HuH-7 (cell line): ENCODE measurements around the gene KAZN.

ENCODE experiments used
- DNase-seq: peaks from one replicate; pipeline ENCODE4 v3.0.0; 2011; ENCODE audit warnings: low spot score

KAZN gene

GRCh38 chr1:15008783-15009729, 410.6 kb downstream of the KAZN start:
- no peak for DNase-seq

DNA sequence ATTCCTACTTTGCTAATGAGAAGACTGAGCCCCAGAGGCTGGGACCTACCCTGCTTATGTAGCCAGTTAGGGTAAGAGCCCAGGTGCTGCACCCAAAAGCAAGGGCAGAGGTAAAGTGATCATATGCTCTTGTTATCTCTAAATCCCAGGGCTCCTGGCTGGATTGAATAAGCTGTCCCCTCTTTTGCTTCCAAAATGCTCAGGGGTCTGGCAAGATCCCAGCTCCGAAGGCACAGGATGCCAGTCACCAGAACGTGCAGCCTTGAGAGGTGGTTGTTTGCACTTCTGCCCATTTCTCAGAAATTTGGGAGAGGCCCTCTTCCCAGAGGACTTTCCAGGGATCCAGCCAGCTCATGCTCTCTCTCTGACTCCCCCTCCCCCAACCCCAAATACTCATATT, 412.7 kb downstream of the KAZN start:
- no peak for DNase-seq

DNA sequence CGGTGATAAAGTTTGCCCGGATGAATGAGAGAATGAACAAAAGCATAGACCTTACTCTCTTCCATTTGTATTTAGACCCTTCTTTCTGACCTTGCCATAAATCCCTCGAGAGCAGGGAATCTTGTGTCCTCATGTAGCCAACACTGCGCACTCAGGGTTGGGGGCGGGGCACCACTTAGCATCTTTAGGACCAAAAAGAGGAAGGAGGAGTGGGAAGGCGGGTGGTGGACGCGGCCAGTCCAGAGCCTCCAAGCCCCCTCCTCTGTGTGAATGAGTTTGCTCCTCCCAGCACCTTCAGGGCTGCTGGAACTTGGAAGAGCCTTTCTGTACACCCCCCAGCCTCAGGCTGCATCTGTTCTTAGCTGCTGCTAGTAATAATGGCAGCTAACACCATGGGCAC, 413.2 kb downstream of the KAZN start:
- DNase-seq, result no peak

- DNase-seq, result no peak
Observed at GRCh38 chr1:15012822-15013221, 414.3 kb downstream of the KAZN start.

GRCh38 chr1:15013767-15014166, 415.3 kb downstream of the KAZN start:
- no peak for DNase-seq

DNA sequence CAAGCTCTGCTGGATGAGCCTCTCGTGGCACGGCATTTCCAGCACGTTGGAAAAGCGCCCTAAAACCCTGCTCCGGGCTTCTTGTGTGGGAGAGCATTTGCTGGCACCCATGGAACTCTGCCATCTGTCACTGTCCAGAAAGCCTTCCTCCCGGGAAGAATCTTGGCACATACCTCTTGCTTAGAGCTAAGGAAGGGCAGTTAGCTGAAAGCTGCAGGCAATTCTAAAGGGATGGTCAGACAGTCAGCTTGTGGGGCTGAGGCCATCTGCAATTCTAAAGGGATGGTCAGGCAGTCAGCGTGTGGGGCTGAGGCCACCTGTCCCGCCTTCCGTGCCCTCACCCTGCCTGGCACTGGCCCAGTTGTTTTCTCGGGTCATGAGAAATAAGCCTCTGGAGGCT, 416.0 kb downstream of the KAZN start:
- DNase-seq, result no peak

DNA sequence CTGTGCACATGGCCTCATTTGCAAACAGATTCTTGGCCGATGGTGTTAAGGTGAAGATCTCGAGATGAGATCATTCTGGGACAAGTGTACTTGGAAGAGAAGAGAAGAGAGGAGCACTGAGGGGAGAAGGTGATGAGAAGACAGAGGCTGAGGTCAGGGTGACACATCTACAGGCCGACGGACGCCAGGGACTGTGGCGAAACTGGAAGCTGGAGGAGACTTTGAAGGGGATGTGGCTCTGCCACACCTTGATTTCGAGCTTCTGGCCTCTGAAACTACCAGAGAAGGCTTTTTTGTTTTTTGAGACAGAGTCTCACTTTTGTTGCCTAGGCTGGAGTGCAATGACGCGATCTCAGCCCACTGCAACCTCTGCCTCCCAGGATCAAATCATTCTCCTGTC, 417.5 kb downstream of the KAZN start:
- no peak for DNase-seq

DNA sequence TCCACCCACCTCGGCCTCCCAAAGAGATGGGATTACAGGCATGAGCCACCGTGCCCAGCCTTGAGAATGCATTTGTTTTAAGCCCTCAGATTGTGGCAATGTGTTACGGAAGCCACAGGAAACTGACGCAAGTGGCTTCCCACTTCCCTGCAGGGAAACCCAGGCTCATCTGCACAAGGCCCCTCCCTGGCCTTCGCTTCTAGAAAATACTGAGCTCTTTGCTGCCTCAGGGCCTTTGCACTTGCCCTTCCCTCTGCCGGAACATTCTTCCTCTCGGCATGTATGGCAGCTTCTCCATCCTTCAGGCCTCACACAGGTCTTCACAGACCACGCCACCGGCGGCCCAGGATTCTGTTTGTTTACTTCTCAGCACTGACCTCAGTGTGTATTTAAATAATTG, 418.0 kb downstream of the KAZN start:
- no peak for DNase-seq

- DNase-seq, result no peak
Observed at GRCh38 chr1:15017120-15017519, 418.6 kb downstream of the KAZN start.

DNA sequence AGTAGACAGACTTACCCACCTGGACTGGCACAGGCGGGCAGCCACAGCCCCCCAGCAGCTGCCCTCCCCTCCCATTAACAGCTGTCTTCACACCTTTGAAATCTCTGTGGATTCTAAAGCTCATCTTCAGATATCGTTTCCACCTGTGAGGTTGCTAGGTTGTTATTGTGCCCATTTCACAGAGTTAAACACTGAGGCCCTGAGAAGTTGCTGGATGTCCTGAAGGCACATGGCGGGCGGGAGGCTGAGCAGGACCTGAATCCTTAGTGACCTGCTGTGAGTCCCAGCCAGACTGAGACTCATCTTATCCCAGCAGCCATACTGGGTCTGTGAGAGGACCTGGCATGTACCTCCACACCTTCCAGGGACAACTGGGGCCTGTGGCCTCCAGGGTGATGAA, 420.3 kb downstream of the KAZN start:
- no peak for DNase-seq

DNA sequence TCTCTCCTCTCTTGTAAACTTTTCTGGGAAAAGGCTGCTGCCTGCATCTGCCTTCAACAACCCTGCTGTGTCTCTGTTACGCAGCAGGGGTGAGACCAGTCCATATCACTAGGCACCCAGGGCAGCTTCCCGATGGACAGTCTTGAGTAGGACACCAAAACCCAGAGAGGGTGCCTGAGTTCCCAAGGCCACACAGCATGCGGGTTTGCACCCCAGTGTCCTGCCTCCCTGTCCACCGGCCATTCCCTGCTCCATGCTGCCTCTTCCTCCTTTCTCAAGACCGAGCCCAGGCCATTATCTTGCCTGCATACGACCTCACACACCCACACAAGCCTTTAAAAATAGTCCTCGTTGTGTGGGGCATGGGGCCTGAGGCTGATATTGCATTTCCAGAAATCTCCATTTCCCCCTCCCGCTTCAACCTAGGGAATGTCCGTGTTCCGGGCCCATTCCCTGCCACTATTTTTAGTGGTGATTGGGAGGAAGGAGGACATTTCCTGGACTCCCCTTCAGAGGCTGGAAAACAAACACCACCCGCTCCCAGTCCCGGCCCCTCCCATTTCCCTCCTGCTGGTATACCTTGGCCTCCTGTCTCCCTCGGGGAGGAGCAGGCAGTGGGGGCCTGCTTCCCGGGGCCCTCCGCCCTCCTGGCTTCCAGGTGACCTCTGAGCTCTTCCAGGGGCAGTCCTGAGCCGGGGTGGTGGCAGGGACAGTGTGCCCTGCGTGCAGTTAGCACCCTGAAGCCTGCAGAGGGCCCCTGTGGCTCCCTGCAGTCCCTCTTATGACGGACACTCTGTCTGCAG, 422.7 kb downstream of the KAZN start:
- no peak for DNase-seq

DNA sequence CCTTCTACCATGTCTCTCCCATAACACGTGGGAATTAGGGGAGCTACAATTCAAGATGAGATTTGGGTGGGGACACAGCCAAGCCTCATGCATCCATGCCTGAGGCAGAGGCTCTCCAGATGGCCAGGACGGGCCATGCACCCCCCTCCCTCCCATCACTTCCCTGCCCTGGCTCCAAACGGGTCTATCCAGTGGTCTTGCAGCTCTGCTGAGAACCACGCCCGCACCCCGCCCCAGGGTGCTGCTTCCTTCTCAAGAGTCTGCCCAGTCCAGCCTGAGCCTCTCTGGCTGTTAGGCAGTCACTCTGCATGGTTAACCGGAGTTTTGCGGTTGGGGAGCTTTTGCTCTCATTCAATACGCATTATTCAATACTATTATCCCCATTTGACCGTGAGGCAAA, 423.6 kb downstream of the KAZN start:
- DNase-seq, result no peak

DNA sequence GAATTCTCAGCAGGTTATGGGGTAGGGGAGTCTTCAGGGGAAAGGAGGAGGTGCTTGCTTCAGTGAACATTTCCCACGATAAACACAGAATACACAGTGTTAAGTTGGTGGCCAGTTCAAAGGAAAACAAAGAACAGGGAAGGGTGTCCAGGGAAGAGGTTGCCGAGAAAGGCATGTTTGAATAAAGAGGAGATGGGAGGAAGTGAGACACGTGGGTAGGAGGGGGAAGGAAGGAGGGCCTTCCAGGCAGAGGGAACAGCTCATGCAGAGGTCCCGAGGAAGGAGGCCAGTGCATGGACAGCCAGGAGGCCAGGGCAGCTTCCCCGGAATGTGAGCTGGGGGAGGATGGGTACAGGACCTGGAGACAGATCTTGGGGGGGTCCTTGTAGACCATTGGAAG, 424.7 kb downstream of the KAZN start:
- DNase-seq, result no peak

GRCh38 chr1:15023976-15024375, 425.5 kb downstream of the KAZN start:
- DNase-seq, result no peak

- DNase-seq, result no peak
Observed at GRCh38 chr1:15026117-15026489, 427.6 kb downstream of the KAZN start.

- peak; percentile 77 for DNase-seq
Observed at GRCh38 chr1:15027515-15027986, 429.1 kb downstream of the KAZN start.

GRCh38 chr1:15028102-15028501, 429.6 kb downstream of the KAZN start:
- DNase-seq, result no peak

DNA sequence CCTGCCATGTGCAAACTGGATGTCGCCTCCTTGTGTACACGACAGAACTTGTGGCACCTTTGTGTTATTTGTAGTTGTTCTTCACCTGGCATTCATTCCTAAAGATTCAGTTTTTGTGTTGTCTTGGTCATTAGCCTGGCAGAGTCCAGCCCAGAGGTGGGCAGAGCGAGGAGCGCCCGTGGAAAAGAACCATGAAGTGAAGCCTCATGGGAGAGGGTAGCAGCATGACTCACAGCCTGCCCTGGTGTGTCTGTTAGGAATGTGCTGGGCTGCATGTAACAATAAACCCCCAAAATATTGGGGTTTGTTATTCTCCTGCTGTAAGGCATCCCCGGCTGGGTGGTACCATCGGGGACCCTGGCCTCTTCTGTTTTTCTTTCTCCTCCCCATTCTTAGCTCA, 430.1 kb downstream of the KAZN start:
- DNase-seq, result no peak

GRCh38 chr1:15029036-15029435, 430.6 kb downstream of the KAZN start:
- DNase-seq, result no peak

DNA sequence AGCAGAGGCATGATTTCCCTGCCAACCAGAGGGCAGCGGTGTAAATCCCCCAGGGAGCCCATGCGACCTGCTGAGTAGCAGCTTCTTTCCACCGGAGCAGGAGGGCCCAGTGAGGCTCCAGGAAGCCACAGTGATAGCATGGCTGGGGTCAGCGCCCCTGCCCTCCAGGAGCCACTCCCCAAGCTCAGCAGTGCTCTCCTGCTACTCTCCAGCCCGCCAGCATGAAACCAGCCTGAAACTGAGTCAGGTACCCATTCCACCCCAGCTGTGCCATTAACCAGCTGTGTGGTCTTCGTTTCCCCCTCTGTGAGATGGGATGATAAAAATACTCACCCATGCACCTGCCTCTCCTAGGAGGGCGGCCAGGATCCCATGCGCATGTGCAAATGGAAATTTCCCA, 431.3 kb downstream of the KAZN start:
- no peak for DNase-seq

DNA sequence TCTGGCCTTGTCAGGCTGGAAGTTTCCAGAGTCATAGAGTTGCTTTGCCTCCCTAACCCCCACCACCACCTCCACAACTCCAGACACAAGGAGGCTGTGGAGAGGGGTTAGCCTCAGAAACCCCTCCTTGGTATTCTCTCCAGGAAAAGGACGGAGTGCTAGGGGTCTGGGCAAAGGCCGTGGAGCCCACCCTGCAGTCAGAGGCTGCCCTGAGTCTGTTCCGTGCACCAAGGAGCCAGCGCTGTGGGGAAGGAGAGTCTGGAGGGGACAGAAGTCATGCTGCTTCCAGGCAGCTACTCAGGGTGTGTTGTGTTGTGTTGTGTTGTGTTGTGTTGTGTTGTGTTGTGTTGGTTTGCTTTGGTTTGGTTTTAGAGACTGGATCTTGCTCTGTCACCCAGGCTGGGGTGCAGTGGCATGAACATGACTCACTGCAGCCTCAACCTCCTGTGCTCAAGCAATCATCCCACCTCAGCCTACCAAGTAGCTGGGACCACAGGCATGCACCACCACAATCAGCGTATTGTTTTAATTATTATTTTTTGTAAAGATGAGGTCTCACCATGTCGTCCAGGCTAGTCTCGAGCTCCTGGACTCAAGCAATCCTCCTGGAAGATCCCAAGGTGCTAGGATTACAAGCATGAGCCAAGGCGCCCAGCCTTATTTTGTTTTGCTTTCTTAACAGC, 432.9 kb downstream of the KAZN start:
- DNase-seq, result no peak

GRCh38 chr1:15033264-15033663, 434.8 kb downstream of the KAZN start:
- DNase-seq, result no peak

GRCh38 chr1:15034656-15035055, 436.2 kb downstream of the KAZN start:
- no peak for DNase-seq
